WTC11 (cell line): ENCODE measurements around the gene MYO1H. TPM values are rescaled to one million over a fixed set of nuclear protein-coding genes. Genes with fewer than 3 reads are reported as not detected.

Experiments
- ATAC-seq: fragments of 200-7000 bp; cut with Tn5 transposase; 2 replicates; pipeline ENCODE4 v1.10.0; 2021; ENCODE audit warnings: mild to moderate bottlenecking, moderate library complexity
- CTCF ChIA-PET: fragments of 300-600 bp; sonication (Branson Sonifier 250); formaldehyde crosslinking; loops from one replicate; lab custom pipeline; 2021; ENCODE audit warnings: antibody characterized with exemption; lab: Charles Lee
- POLR2A ChIA-PET: fragments of 350-600 bp; sonication (Branson Sonifier 250); formaldehyde crosslinking; loops from one replicate; lab custom pipeline; 2021; ENCODE audit warnings: antibody characterized with exemption; lab: Charles Lee
- DNase-seq: peaks from one replicate; pipeline ENCODE4 v3.0.0; 2021; ENCODE audit warnings: low spot score
- H3K27ac Mint-ChIP-seq: 2 replicates; pipeline ENCODE4 v1.8.0; 2021; ENCODE audit warnings: mixed read lengths
- H3K27me3 Mint-ChIP-seq: 2 replicates; pipeline ENCODE4 v1.8.0; 2021; ENCODE audit warnings: low read depth, mild to moderate bottlenecking, moderate library complexity, mixed read lengths
- H3K36me3 Mint-ChIP-seq: 2 replicates; pipeline ENCODE4 v1.8.0; 2021; ENCODE audit warnings: mixed read lengths
- H3K4me1 Mint-ChIP-seq: 2 replicates; pipeline ENCODE4 v1.8.0; 2022; ENCODE audit warnings: mixed read lengths
- H3K4me3 Mint-ChIP-seq: 2 replicates; pipeline ENCODE4 v1.8.0; 2021; ENCODE audit warnings: mild to moderate bottlenecking, moderate library complexity, mixed read lengths
- H3K9me3 Mint-ChIP-seq: 2 replicates; pipeline ENCODE4 v1.8.0; 2021; ENCODE audit warnings: mixed read lengths
- AR ChIP-seq: fragments of 250-450 bp; sonication (Bioruptor Pico); IDR thresholded peaks from 2 replicates; pipeline ENCODE4 v1.9.0; 2021; ENCODE audit warnings: mild to moderate bottlenecking
- ATF6 ChIP-seq: sonication (generic); formaldehyde crosslinking; IDR thresholded peaks from 2 replicates; pipeline ENCODE4 v1.8.1; 2023; ENCODE audit warnings: mild to moderate bottlenecking, missing genetic modification reagents
- CBFB ChIP-seq: sonication (generic); formaldehyde crosslinking; IDR thresholded peaks from 2 replicates; pipeline ENCODE4 v1.8.1; 2022; ENCODE audit warnings: mild to moderate bottlenecking, low read depth, missing genetic modification reagents
- ELF4 ChIP-seq: sonication (generic); formaldehyde crosslinking; IDR thresholded peaks from 2 replicates; pipeline ENCODE4 v1.8.1; 2022; ENCODE audit warnings: low read depth, mild to moderate bottlenecking, moderate library complexity, missing genetic modification reagents
- FOXK1 ChIP-seq: sonication (generic); formaldehyde crosslinking; IDR thresholded peaks from 2 replicates; pipeline ENCODE4 v1.8.0; 2022; ENCODE audit warnings: mild to moderate bottlenecking, moderate library complexity, missing genetic modification reagents
- HMGA2 ChIP-seq: fragments of 250-450 bp; sonication (Bioruptor Pico); IDR thresholded peaks from 2 replicates; pipeline ENCODE4 v1.4.0; 2021; ENCODE audit warnings: mild to moderate bottlenecking, moderate library complexity
- MXD4 ChIP-seq: fragments of 250-450 bp; sonication (Bioruptor Pico); IDR thresholded peaks from 2 replicates; pipeline ENCODE4 v1.8.0; 2021; ENCODE audit warnings: mild to moderate bottlenecking, moderate library complexity, borderline replicate concordance
- MYBL2 ChIP-seq: sonication (generic); formaldehyde crosslinking; IDR thresholded peaks from 2 replicates; pipeline ENCODE4 v1.8.1; 2023; ENCODE audit warnings: mild to moderate bottlenecking, moderate library complexity, missing genetic modification reagents
- PREB ChIP-seq: sonication (generic); formaldehyde crosslinking; IDR thresholded peaks from 2 replicates; pipeline ENCODE4 v1.8.1; 2022; ENCODE audit warnings: mild to moderate bottlenecking, missing genetic modification reagents, moderate library complexity, borderline replicate concordance
- RORB ChIP-seq: fragments of 250-450 bp; sonication (Bioruptor Pico); IDR thresholded peaks from 2 replicates; pipeline ENCODE4 v1.9.0; 2021; ENCODE audit warnings: mild to moderate bottlenecking
- SOX15 ChIP-seq: fragments of 250-450 bp; sonication (Bioruptor Pico); IDR thresholded peaks from 2 replicates; pipeline ENCODE4 v1.9.0; 2021; ENCODE audit warnings: mild to moderate bottlenecking
- USF2 ChIP-seq: sonication (generic); formaldehyde crosslinking; IDR thresholded peaks from 2 replicates; pipeline ENCODE4 v1.8.1; 2023; ENCODE audit warnings: mild to moderate bottlenecking, missing genetic modification reagents, moderate library complexity
- ZMAT4 ChIP-seq: fragments of 250-450 bp; sonication (Bioruptor Pico); IDR thresholded peaks from 2 replicates; pipeline ENCODE4 v1.9.0; 2021; ENCODE audit warnings: mild to moderate bottlenecking
- ZNF317 ChIP-seq: sonication (generic); formaldehyde crosslinking; IDR thresholded peaks from 2 replicates; pipeline ENCODE4 v1.8.1; 2023; ENCODE audit warnings: low read depth, mild to moderate bottlenecking, moderate library complexity, missing genetic modification reagents, borderline replicate concordance
- ZNF425 ChIP-seq: fragments of 250-450 bp; sonication (Bioruptor Pico); conservative IDR thresholded peaks from 2 replicates; pipeline ENCODE4 v1.9.0; 2021; ENCODE audit warnings: mild to moderate bottlenecking
- total RNA-seq: library from RNA; stranded (reverse); gene quantifications from 3 replicates; pipeline ENCODE4 v1.2.3, GENCODE V29; 2021
- TF ChIP-seq, protein P1 (sequence below): fragments of 250-450 bp; sonication (Bioruptor Pico); IDR thresholded peaks from 2 replicates; pipeline ENCODE4 v1.9.0; 2021; ENCODE audit warnings: mild to moderate bottlenecking, borderline replicate concordance
- TF ChIP-seq, protein P2 (sequence below): sonication (generic); formaldehyde crosslinking; IDR thresholded peaks from 2 replicates; pipeline ENCODE4 v1.8.0; 2022; ENCODE audit warnings: mild to moderate bottlenecking, missing genetic modification reagents
- TF ChIP-seq, protein P3 (sequence below): fragments of 250-450 bp; sonication (Bioruptor Pico); IDR thresholded peaks from 2 replicates; pipeline ENCODE4 v2.1.2; 2022; ENCODE audit warnings: mild to moderate bottlenecking, moderate library complexity

Gene MYO1H
- total RNA-seq, 1 experiment from 2014 or later: 0.44 TPM

DNA sequence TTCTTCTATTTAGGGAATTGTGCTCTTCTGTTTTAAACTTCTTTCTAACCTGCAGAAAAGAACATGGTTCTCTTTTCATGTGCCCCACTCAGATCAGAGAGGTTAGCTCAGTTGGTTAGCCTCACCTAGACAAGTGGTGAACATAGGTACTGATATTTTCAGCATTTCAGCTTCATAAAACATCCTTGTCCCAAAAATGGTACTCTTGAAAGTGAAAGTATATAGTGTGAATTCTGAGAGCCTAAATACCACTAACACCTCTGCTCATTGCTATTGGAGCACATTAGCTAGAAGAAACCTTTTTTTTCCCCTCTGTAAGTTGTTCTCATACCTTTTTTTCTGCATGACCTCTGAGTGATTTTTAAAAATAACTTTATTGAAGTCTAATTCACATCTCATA is 147.3 kb downstream of the MYO1H start:
- no peak for ATAC-seq
- H3K27ac Mint-ChIP-seq: no peak overlapping the region
- CTCF ChIA-PET: interaction anchor here (0.8 kb wide), 1 partner anchor 24 kb away, joined by 4 read pairs; no protein-coding TSS in a partner anchor
- DNase-seq: no peak
- H3K9me3 Mint-ChIP-seq: peaks cover 26% of the 10 kb centered on the region
- H3K27me3 Mint-ChIP-seq: no peaks in the 10 kb centered on the region
- H3K36me3 Mint-ChIP-seq: peaks cover 67% of the 10 kb centered on the region
- TF ChIP-seq CBFB (CRISPR knock-in tag): no peak
- no peaks in the 10 kb centered on the region for H3K4me1 Mint-ChIP-seq
- POLR2A ChIA-PET: no interaction called here
- H3K4me3 Mint-ChIP-seq: no peak overlapping the region

- H3K4me3 Mint-ChIP-seq: no peak overlapping the region
- no peak overlapping the region for H3K27ac Mint-ChIP-seq
- DNase-seq (no peak), ATAC-seq (no peak)
- ChIA-PET CTCF (no interaction called here), POLR2A (no interaction called here)
- H3K36me3 Mint-ChIP-seq: peaks cover 64% of the 10 kb centered on the region
- H3K27me3 Mint-ChIP-seq: no peaks in the 10 kb centered on the region
- H3K4me1 Mint-ChIP-seq: no peaks in the 10 kb centered on the region
- peaks cover 26% of the 10 kb centered on the region for H3K9me3 Mint-ChIP-seq
- TF ChIP-seq ZMAT4: no peak
- TF ChIP-seq RORB: no peak
- no peak for TF ChIP-seq MYBL2 (CRISPR knock-in tag)
- no peak for TF ChIP-seq ZNF317 (CRISPR knock-in tag)
- TF ChIP-seq ATF6 (CRISPR knock-in tag): no peak
- no peak for TF ChIP-seq ZNF425
- no peak for TF ChIP-seq SOX15 (CRISPR knock-in tag)
- TF ChIP-seq MXD4: no peak
- TF ChIP-seq, protein P1, sequence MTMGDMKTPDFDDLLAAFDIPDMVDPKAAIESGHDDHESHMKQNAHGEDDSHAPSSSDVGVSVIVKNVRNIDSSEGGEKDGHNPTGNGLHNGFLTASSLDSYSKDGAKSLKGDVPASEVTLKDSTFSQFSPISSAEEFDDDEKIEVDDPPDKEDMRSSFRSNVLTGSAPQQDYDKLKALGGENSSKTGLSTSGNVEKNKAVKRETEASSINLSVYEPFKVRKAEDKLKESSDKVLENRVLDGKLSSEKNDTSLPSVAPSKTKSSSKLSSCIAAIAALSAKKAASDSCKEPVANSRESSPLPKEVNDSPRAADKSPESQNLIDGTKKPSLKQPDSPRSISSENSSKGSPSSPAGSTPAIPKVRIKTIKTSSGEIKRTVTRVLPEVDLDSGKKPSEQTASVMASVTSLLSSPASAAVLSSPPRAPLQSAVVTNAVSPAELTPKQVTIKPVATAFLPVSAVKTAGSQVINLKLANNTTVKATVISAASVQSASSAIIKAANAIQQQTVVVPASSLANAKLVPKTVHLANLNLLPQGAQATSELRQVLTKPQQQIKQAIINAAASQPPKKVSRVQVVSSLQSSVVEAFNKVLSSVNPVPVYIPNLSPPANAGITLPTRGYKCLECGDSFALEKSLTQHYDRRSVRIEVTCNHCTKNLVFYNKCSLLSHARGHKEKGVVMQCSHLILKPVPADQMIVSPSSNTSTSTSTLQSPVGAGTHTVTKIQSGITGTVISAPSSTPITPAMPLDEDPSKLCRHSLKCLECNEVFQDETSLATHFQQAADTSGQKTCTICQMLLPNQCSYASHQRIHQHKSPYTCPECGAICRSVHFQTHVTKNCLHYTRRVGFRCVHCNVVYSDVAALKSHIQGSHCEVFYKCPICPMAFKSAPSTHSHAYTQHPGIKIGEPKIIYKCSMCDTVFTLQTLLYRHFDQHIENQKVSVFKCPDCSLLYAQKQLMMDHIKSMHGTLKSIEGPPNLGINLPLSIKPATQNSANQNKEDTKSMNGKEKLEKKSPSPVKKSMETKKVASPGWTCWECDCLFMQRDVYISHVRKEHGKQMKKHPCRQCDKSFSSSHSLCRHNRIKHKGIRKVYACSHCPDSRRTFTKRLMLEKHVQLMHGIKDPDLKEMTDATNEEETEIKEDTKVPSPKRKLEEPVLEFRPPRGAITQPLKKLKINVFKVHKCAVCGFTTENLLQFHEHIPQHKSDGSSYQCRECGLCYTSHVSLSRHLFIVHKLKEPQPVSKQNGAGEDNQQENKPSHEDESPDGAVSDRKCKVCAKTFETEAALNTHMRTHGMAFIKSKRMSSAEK (CRISPR knock-in tag): no peak
- TF ChIP-seq, protein P2, sequence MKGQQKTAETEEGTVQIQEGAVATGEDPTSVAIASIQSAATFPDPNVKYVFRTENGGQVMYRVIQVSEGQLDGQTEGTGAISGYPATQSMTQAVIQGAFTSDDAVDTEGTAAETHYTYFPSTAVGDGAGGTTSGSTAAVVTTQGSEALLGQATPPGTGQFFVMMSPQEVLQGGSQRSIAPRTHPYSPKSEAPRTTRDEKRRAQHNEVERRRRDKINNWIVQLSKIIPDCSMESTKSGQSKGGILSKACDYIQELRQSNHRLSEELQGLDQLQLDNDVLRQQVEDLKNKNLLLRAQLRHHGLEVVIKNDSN: no peak
- no peak for TF ChIP-seq FOXK1 (CRISPR knock-in tag)
- no peak for TF ChIP-seq AR (CRISPR knock-in tag)
- TF ChIP-seq ELF4 (CRISPR knock-in tag): no peak
- no peak for TF ChIP-seq PREB (CRISPR knock-in tag)
- no peak for TF ChIP-seq HMGA2 (CRISPR knock-in tag)
- TF ChIP-seq, protein P3, sequence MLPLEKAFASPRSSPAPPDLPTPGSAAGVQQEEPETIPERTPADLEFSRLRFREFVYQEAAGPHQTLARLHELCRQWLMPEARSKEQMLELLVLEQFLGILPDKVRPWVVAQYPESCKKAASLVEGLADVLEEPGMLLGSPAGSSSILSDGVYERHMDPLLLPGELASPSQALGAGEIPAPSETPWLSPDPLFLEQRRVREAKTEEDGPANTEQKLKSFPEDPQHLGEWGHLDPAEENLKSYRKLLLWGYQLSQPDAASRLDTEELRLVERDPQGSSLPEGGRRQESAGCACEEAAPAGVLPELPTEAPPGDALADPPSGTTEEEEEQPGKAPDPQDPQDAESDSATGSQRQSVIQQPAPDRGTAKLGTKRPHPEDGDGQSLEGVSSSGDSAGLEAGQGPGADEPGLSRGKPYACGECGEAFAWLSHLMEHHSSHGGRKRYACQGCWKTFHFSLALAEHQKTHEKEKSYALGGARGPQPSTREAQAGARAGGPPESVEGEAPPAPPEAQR (CRISPR knock-in tag): no peak
- TF ChIP-seq USF2 (CRISPR knock-in tag): no peak
These were observed 148.6 kb downstream of the MYO1H start for GRCh38 chr12:109496306-109496705.
